GM19463 (cell line): ENCODE results near the gene MIA2.
"Not testable (repeated sequence)": the region's sequence is repeated elsewhere in the genome, so short reads cannot be mapped to it uniquely, and the experiment has no call there.

Source experiments
- ATAC-seq: cut with Tn5 transposase; IDR thresholded peaks from one replicate; pipeline ENCODE4 v1.9.1; 2021; ENCODE audit warnings: mild to moderate bottlenecking, moderate library complexity; ENCODE audit not compliant: unreplicated experiment

The MIA2 gene

GRCh38 chr14:39319381-39319780 lies 85.7 kb downstream of the MIA2 start:
- no peak for ATAC-seq

- no peak for ATAC-seq
Observed at GRCh38 chr14:39320318-39320717, 86.6 kb downstream of the MIA2 start.

GRCh38 chr14:39322807-39323206 lies 89.1 kb downstream of the MIA2 start:
- ATAC-seq: no peak

- no peak for ATAC-seq
Observed at GRCh38 chr14:39324097-39324496, 90.4 kb downstream of the MIA2 start.

- no peak for ATAC-seq
Observed at GRCh38 chr14:39339003-39339402, 105.3 kb downstream of the MIA2 start.

GRCh38 chr14:39341126-39341525 lies 107.4 kb downstream of the MIA2 start:
- ATAC-seq: not testable (repeated sequence)

GRCh38 chr14:39342768-39343167 lies 109.1 kb downstream of the MIA2 start:
- no peak for ATAC-seq

GRCh38 chr14:39343614-39344013 lies 109.9 kb downstream of the MIA2 start:
- no peak for ATAC-seq

- no peak for ATAC-seq
Observed at GRCh38 chr14:39350866-39351265, 117.2 kb downstream of the MIA2 start.

GRCh38 chr14:39351708-39352107 lies 118.0 kb downstream of the MIA2 start:
- ATAC-seq: no peak

- ATAC-seq: not testable (repeated sequence)
Observed at GRCh38 chr14:39359069-39359468, 125.4 kb downstream of the MIA2 start.

- ATAC-seq: no peak
Observed at GRCh38 chr14:39360316-39360715, 126.6 kb downstream of the MIA2 start.

- ATAC-seq: not testable (repeated sequence)
Observed at GRCh38 chr14:39361556-39361955, 127.8 kb downstream of the MIA2 start.

- ATAC-seq: no peak
Observed at GRCh38 chr14:39364509-39364908, 130.8 kb downstream of the MIA2 start.

- no peak for ATAC-seq
Observed at GRCh38 chr14:39365354-39365753, 131.6 kb downstream of the MIA2 start.

- no peak for ATAC-seq
Observed at GRCh38 chr14:39366460-39367386, 133.0 kb downstream of the MIA2 start.

- ATAC-seq: no peak
Observed at GRCh38 chr14:39367387-39367751, 133.7 kb downstream of the MIA2 start.

GRCh38 chr14:39368261-39368959 lies 134.7 kb downstream of the MIA2 start:
- no peak for ATAC-seq

GRCh38 chr14:39369029-39369428 lies 135.3 kb downstream of the MIA2 start:
- ATAC-seq: no peak

GRCh38 chr14:39370415-39370814 lies 136.7 kb downstream of the MIA2 start:
- ATAC-seq: no peak

- no peak for ATAC-seq
Observed at GRCh38 chr14:39372656-39373055, 138.9 kb downstream of the MIA2 start.

- ATAC-seq: no peak
Observed at GRCh38 chr14:39374851-39375250, 141.1 kb downstream of the MIA2 start.
